SK-N-SH (cell line): ENCODE measurements around the gene JOSD1.

ENCODE experiments used
- CTCF ChIP-seq: fragments of 200-600 bp; sonication (generic); IDR thresholded peaks from 2 replicates; pipeline ENCODE4 v1.6.1; 2017; ENCODE audit warnings: antibody characterized with exemption, mild to moderate bottlenecking, moderate library complexity
- GABPA ChIP-seq: IDR thresholded peaks from 2 replicates; pipeline ENCODE4 v1.4.0; 2012; ENCODE audit warnings: low read depth, mild to moderate bottlenecking
- POLR2AphosphoS5 ChIP-seq: IDR thresholded peaks from 2 replicates; pipeline ENCODE4 v1.6.1; 2012; ENCODE audit warnings: low read depth, low read length
- RFX5 ChIP-seq: IDR thresholded peaks from 2 replicates; pipeline ENCODE4 v1.6.1; 2012; ENCODE audit warnings: mild to moderate bottlenecking, improper control_type of control experiment, low read length
- RXRA ChIP-seq: IDR thresholded peaks from 2 replicates; pipeline ENCODE4 v1.4.0; 2012; ENCODE audit warnings: low read depth, mild to moderate bottlenecking, borderline replicate concordance
- SMC3 ChIP-seq: IDR thresholded peaks from 2 replicates; pipeline ENCODE4 v1.6.1; 2012; ENCODE audit warnings: low read depth, low read length, improper control_type of control experiment
- TAF1 ChIP-seq: IDR thresholded peaks from 2 replicates; pipeline ENCODE4 v1.6.1; 2012; ENCODE audit warnings: low read depth, mild to moderate bottlenecking, low read length, moderate library complexity, borderline replicate concordance
- TCF12 ChIP-seq: IDR thresholded peaks from 2 replicates; pipeline ENCODE4 v1.4.0; 2012
- TF ChIP-seq, protein P1 (sequence below): IDR thresholded peaks from 2 replicates; pipeline ENCODE4 v1.4.0; 2012; ENCODE audit warnings: low read depth

GRCh38 chr22:38706101-38706900 lies 5.6 kb upstream of the JOSD1 start:
- TF ChIP-seq TCF12 (no peak), CTCF (no peak), SMC3 (no peak), TAF1 (no peak), RXRA (no peak), RFX5 (no peak), POLR2AphosphoS5 (no peak), GABPA (no peak)
- TF ChIP-seq, protein P1, sequence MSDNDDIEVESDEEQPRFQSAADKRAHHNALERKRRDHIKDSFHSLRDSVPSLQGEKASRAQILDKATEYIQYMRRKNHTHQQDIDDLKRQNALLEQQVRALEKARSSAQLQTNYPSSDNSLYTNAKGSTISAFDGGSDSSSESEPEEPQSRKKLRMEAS: no peak; the same call in 1 of the 2 replicates
